H9 (cell line): ENCODE data around the gene CC2D2B. TPM values are rescaled to one million over a fixed set of nuclear protein-coding genes. Genes with fewer than 3 reads are reported as not detected.

Experiments used
- DNase-seq: peaks from one replicate; pipeline ENCODE4 v3.0.0-alpha.2; 2017
- H2AFZ ChIP-seq: one replicate; pipeline ENCODE4 v1.6.1; 2013; ENCODE audit warnings: mild to moderate bottlenecking, low read length, control low read depth, moderate library complexity
- H2AK5ac ChIP-seq: 2 replicates; pipeline ENCODE4 v1.6.1; 2013; ENCODE audit warnings: low read length, control low read depth, mixed read lengths; ENCODE audit not compliant: insufficient read length
- H2BK120ac ChIP-seq: one replicate; pipeline ENCODE4 v1.6.1; 2013; ENCODE audit warnings: low read depth, mild to moderate bottlenecking, low read length, control low read depth, inconsistent platforms; ENCODE audit not compliant: poor library complexity, severe bottlenecking
- H2BK12ac ChIP-seq: 2 replicates; pipeline ENCODE4 v1.6.1; 2013; ENCODE audit warnings: low read length, control low read depth, mixed read lengths, low read depth; ENCODE audit not compliant: insufficient read length
- H2BK15ac ChIP-seq: 2 replicates; pipeline ENCODE4 v1.6.1; 2013; ENCODE audit warnings: low read depth, low read length, control low read depth
- H2BK20ac ChIP-seq: one replicate; pipeline ENCODE4 v1.6.1; 2013; ENCODE audit warnings: low read depth, mild to moderate bottlenecking, low read length, control low read depth, inconsistent platforms; ENCODE audit not compliant: poor library complexity, severe bottlenecking
- H2BK5ac ChIP-seq: 2 replicates; pipeline ENCODE4 v1.6.1; 2013; ENCODE audit warnings: low read length, control low read depth, mixed read lengths; ENCODE audit not compliant: insufficient read length
- H3K14ac ChIP-seq: 2 replicates; pipeline ENCODE4 v1.6.1; 2013; ENCODE audit warnings: low read length, control low read depth; ENCODE audit not compliant: insufficient read depth
- H3K18ac ChIP-seq: 2 replicates; pipeline ENCODE4 v1.6.1; 2013; ENCODE audit warnings: low read depth, mild to moderate bottlenecking, mixed read lengths, low read length, control low read depth; ENCODE audit not compliant: insufficient read length
- H3K23ac ChIP-seq: 2 replicates; pipeline ENCODE4 v1.6.1; 2013; ENCODE audit warnings: low read length, control low read depth, mixed read lengths, low read depth; ENCODE audit not compliant: insufficient read length
- H3K23me2 ChIP-seq: 2 replicates; pipeline ENCODE4 v1.6.1; 2013; ENCODE audit warnings: low read depth, mild to moderate bottlenecking, mixed read lengths, low read length, control low read depth; ENCODE audit not compliant: insufficient read length, poor library complexity, severe bottlenecking
- H3K27ac ChIP-seq: 2 replicates; pipeline ENCODE4 v1.5.1; 2013; ENCODE audit warnings: low read length, control low read depth, mixed read lengths, low read depth; ENCODE audit not compliant: insufficient read length
- H3K27me3 ChIP-seq: 2 replicates; pipeline ENCODE4 v1.6.1; 2013; ENCODE audit warnings: low read length, control low read depth, inconsistent platforms; ENCODE audit not compliant: insufficient read depth
- H3K4ac ChIP-seq: 2 replicates; pipeline ENCODE4 v1.6.1; 2013; ENCODE audit warnings: low read depth, mild to moderate bottlenecking, control low read depth, inconsistent platforms, low read length, moderate library complexity
- H3K4me1 ChIP-seq: 2 replicates; pipeline ENCODE4 v1.6.1; 2013; ENCODE audit warnings: low read length, control low read depth, inconsistent platforms; ENCODE audit not compliant: insufficient read depth
- H3K4me2 ChIP-seq: 2 replicates; pipeline ENCODE4 v1.6.1; 2013; ENCODE audit warnings: low read length, control low read depth, mixed read lengths; ENCODE audit not compliant: insufficient read length, insufficient read depth
- H3K56ac ChIP-seq: 2 replicates; pipeline ENCODE4 v1.6.1; 2013; ENCODE audit warnings: low read depth, mild to moderate bottlenecking, mixed read lengths, low read length, control low read depth; ENCODE audit not compliant: insufficient read length
- H3K79me1 ChIP-seq: 2 replicates; pipeline ENCODE4 v1.6.1; 2013; ENCODE audit warnings: low read depth, mild to moderate bottlenecking, moderate library complexity, low read length, control low read depth, inconsistent platforms; ENCODE audit not compliant: insufficient read depth, poor library complexity, severe bottlenecking
- H3K79me2 ChIP-seq: 2 replicates; pipeline ENCODE4 v1.6.1; 2013; ENCODE audit warnings: low read length, control low read depth, inconsistent platforms; ENCODE audit not compliant: insufficient read depth
- H3K9ac ChIP-seq: 2 replicates; pipeline ENCODE4 v1.6.1; 2013; ENCODE audit warnings: low read length, control low read depth, mixed read lengths; ENCODE audit not compliant: insufficient read length; ENCODE audit errors: extremely low read depth
- H3K9me3 ChIP-seq: one replicate; pipeline ENCODE4 v1.6.1; 2013; ENCODE audit warnings: low read depth, low read length, inconsistent platforms; ENCODE audit not compliant: control insufficient read depth
- H3T11ph ChIP-seq: one replicate; pipeline ENCODE4 v1.6.1; 2013; ENCODE audit warnings: mild to moderate bottlenecking, low read length, control low read depth, inconsistent platforms
- H4K20me1 ChIP-seq: one replicate; pipeline ENCODE4 v1.6.1; 2013; ENCODE audit not compliant: control insufficient read depth, insufficient read length, insufficient read depth
- H4K5ac ChIP-seq: 2 replicates; pipeline ENCODE4 v1.6.1; 2013; ENCODE audit warnings: low read depth, mild to moderate bottlenecking, mixed read lengths, low read length, control low read depth; ENCODE audit not compliant: insufficient read length
- H4K8ac ChIP-seq: replicated peaks from 2 replicates; pipeline ENCODE4 v1.6.1; 2013; ENCODE audit warnings: low read length, control low read depth, mixed read lengths, low read depth; ENCODE audit not compliant: insufficient read length
- H4K91ac ChIP-seq: 2 replicates; pipeline ENCODE4 v1.6.1; 2013; ENCODE audit warnings: low read depth, mild to moderate bottlenecking, moderate library complexity, mixed read lengths, low read length, control low read depth; ENCODE audit not compliant: insufficient read length
- H3K27ac Mint-ChIP-seq, 3 experiments: 2 replicates in 2 of 3; 3 replicates in 1 of 3; pipeline ENCODE4 v1.8.0; 2020 to 2021; ENCODE audit warnings: mixed read lengths in 3 of 3, mild to moderate bottlenecking in 1 of 3, moderate library complexity in 1 of 3
- H3K27me3 Mint-ChIP-seq: 2 replicates; pipeline ENCODE4 v1.8.0; 2021; ENCODE audit warnings: low read depth, mild to moderate bottlenecking, moderate library complexity, mixed read lengths
- H3K36me3 Mint-ChIP-seq, 3 experiments: 2 replicates in 2 of 3; 3 replicates in 1 of 3; pipeline ENCODE4 v1.8.0; 2020 to 2021; ENCODE audit warnings: low read depth in 3 of 3, mixed read lengths in 3 of 3; ENCODE audit not compliant: insufficient read depth in 1 of 3
- H3K4me1 Mint-ChIP-seq, 2 experiments: 2 replicates each; pipeline ENCODE4 v1.8.0; 2020; ENCODE audit warnings: mixed read lengths in 2 of 2
- H3K4me3 Mint-ChIP-seq, 2 experiments: 2 replicates in 1 of 2; 3 replicates in 1 of 2; pipeline ENCODE4 v1.8.0; 2020 to 2021; ENCODE audit warnings: mild to moderate bottlenecking in 2 of 2, mixed read lengths in 2 of 2, moderate library complexity in 1 of 2
- H3K9me3 Mint-ChIP-seq, 2 experiments: 2 replicates in 1 of 2; 3 replicates in 1 of 2; pipeline ENCODE4 v1.8.0; 2020; ENCODE audit warnings: mild to moderate bottlenecking in 2 of 2, mixed read lengths in 2 of 2, moderate library complexity in 1 of 2
- CTCF ChIP-seq: fragments of 200-600 bp; sonication (generic); conservative IDR thresholded peaks from 3 replicates; pipeline ENCODE4 v1.8.0; 2021; ENCODE audit warnings: antibody characterized with exemption, mild to moderate bottlenecking
- WGBS: extraction: QIAGEN DNeasy Blood & Tissue Kit; methylation state at CpG from one replicate; pipeline ENCODE4 v1.1.7; 2013; ENCODE audit warnings: missing lambda C conversion rate, low lambda C conversion rate, mixed read lengths; ENCODE audit not compliant: insufficient read length; ENCODE audit errors: extremely low coverage; 5-methylcytosine and 5-hydroxymethylcytosine counted together
- total RNA-seq: library from RNA; stranded (reverse); gene quantifications from 2 replicates; pipeline ENCODE4 v1.2.1, GENCODE V29; 2021

Gene CC2D2B
- total RNA-seq, 1 experiment from 2014 or later: 0.72 TPM

- no peak overlapping the region for H4K8ac ChIP-seq
- no peak overlapping the region for H3K14ac ChIP-seq
Observed at GRCh38 chr10:96038476-96039387, 131.0 kb downstream of the CC2D2B start.

More at GRCh38 chr10:96038476-96039387, 131.0 kb downstream of the CC2D2B start:
- H2AFZ ChIP-seq: no peak overlapping the region
- Mint-ChIP-seq H3K4me1 (peaks cover 3 to 6% of the 10 kb centered on the region in 2 experiments; a peak in 2 of 4 replicates), H3K27me3 (peaks cover 22% of the 10 kb centered on the region), H3K36me3 (peaks cover 0 to 4% (median 4%) of the 10 kb centered on the region in 3 experiments; a peak in 1 of 7 replicates), H3K9me3 (peaks cover 0 to 4% of the 10 kb centered on the region in 2 experiments; a peak in 2 of 5 replicates), H3K4me3 (no peak overlapping the region), H3K27ac (no peak overlapping the region)
- H3K4ac ChIP-seq: no peak overlapping the region
- no peak overlapping the region for H3K18ac ChIP-seq
- no peak for TF ChIP-seq CTCF
- H2BK20ac ChIP-seq: no peak overlapping the region
- H4K5ac ChIP-seq: no peak overlapping the region
- no peak overlapping the region for H2BK15ac ChIP-seq
- H3K27ac ChIP-seq: no peak overlapping the region
- no peaks in the 10 kb centered on the region for H3K79me1 ChIP-seq
- H3K23ac ChIP-seq: no peak overlapping the region
- no peak overlapping the region for H3K9ac ChIP-seq
- no CpG with 5 or more reads among the region's 4 CpGs for WGBS
- H3T11ph ChIP-seq: no peak overlapping the region
- no peak overlapping the region for H2BK120ac ChIP-seq
- H4K91ac ChIP-seq: no peak overlapping the region
- no peaks in the 10 kb centered on the region; the same call in 1 of the 2 replicates for H3K27me3 ChIP-seq
- no peak for DNase-seq
- H3K56ac ChIP-seq: no peak overlapping the region
- H3K9me3 ChIP-seq: no peaks in the 10 kb centered on the region
- H3K23me2 ChIP-seq: no peaks in the 10 kb centered on the region
- no peak overlapping the region for H2BK12ac ChIP-seq
- H3K4me2 ChIP-seq: no peak overlapping the region
- no peaks in the 10 kb centered on the region for H4K20me1 ChIP-seq
- H3K79me2 ChIP-seq: no peaks in the 10 kb centered on the region
- H2AK5ac ChIP-seq: no peak overlapping the region
- no peak overlapping the region for H2BK5ac ChIP-seq
- H3K4me1 ChIP-seq: no peaks in the 10 kb centered on the region
